Glomerular visceral epithelial cell (primary cell): ENCODE measurements around the gene FSHR.

Source experiments
- DNase-seq: peaks from one replicate; pipeline ENCODE4 v3.0.0-alpha.2; 2016; ENCODE audit errors: extremely low spot score

FSHR gene

GRCh38 chr2:49111006-49111405 lies 43.3 kb downstream of the FSHR start:
- DNase-seq = no peak

GRCh38 chr2:49110571-49110970 lies 43.7 kb downstream of the FSHR start:
- DNase-seq = no peak

GRCh38 chr2:49108851-49109250 lies 45.5 kb downstream of the FSHR start:
- DNase-seq = no peak

- no peak for DNase-seq
Observed at GRCh38 chr2:49108436-49108835, 45.9 kb downstream of the FSHR start.

GRCh38 chr2:49105506-49105905 lies 48.8 kb downstream of the FSHR start:
- DNase-seq = no peak

GRCh38 chr2:49102146-49102545 lies 52.2 kb downstream of the FSHR start:
- DNase-seq = no peak

- DNase-seq = no peak
Observed at GRCh38 chr2:49080681-49081080, 73.6 kb downstream of the FSHR start.

- no peak for DNase-seq
Observed at GRCh38 chr2:49070716-49071115, 83.6 kb downstream of the FSHR start.

GRCh38 chr2:49069829-49070228 lies 84.5 kb downstream of the FSHR start:
- DNase-seq = no peak

- DNase-seq = no peak
Observed at GRCh38 chr2:49068613-49069012, 85.7 kb downstream of the FSHR start.

GRCh38 chr2:49067971-49068370 lies 86.3 kb downstream of the FSHR start:
- DNase-seq = no peak

GRCh38 chr2:49053156-49053555 lies 101.2 kb downstream of the FSHR start:
- DNase-seq = no peak

GRCh38 chr2:49050265-49050664 lies 104.0 kb downstream of the FSHR start:
- no peak for DNase-seq

- no peak for DNase-seq
Observed at GRCh38 chr2:49049161-49049560, 105.2 kb downstream of the FSHR start.

- DNase-seq = no peak
Observed at GRCh38 chr2:49045083-49045482, 109.2 kb downstream of the FSHR start.

- DNase-seq = no peak
Observed at GRCh38 chr2:49044350-49045079, 109.8 kb downstream of the FSHR start.

- no peak for DNase-seq
Observed at GRCh38 chr2:49043405-49043982, 110.8 kb downstream of the FSHR start.

- no peak for DNase-seq
Observed at GRCh38 chr2:49042488-49042887, 111.8 kb downstream of the FSHR start.

- DNase-seq = no peak
Observed at GRCh38 chr2:49041061-49041460, 113.3 kb downstream of the FSHR start.

GRCh38 chr2:49037197-49037596 lies 117.1 kb downstream of the FSHR start:
- no peak for DNase-seq

GRCh38 chr2:49035481-49035880 lies 118.8 kb downstream of the FSHR start:
- no peak for DNase-seq

- no peak for DNase-seq
Observed at GRCh38 chr2:49033394-49034185, 120.7 kb downstream of the FSHR start.

- DNase-seq = no peak
Observed at GRCh38 chr2:49032936-49033335, 121.4 kb downstream of the FSHR start.
